GM23338 (cell line): ENCODE data around the gene GNG7. TPM values are rescaled to one million over a fixed set of nuclear protein-coding genes. Genes with fewer than 3 reads are reported as not detected.

ENCODE experiments used
- ATAC-seq: fragments of 200-7000 bp; cut with Tn5 transposase; 3 replicates; pipeline ENCODE4 v1.9.1; 2020
- DNase-seq: peaks from one replicate; pipeline ENCODE4 v3.0.0-alpha.2; 2015; ENCODE audit warnings: low spot score
- H2AFZ ChIP-seq: fragments of 200-600 bp; sonication (generic); 2 replicates; pipeline ENCODE4 v1.8.0; 2016; ENCODE audit warnings: antibody characterized with exemption, mild to moderate bottlenecking, moderate library complexity
- H3F3A ChIP-seq: fragments of 200-600 bp; sonication (generic); replicated peaks from 2 replicates; pipeline ENCODE4 v1.8.0; 2017; ENCODE audit warnings: antibody characterized with exemption, mixed run types, low read depth
- H3K27ac ChIP-seq: fragments of 200-600 bp; sonication (generic); 2 replicates; pipeline ENCODE4 v1.6.1; 2016; ENCODE audit warnings: low read depth
- H3K27me3 ChIP-seq: fragments of 200-600 bp; sonication (generic); 2 replicates; pipeline ENCODE4 v1.8.0; 2016; ENCODE audit warnings: mild to moderate bottlenecking, mixed run types, moderate library complexity; ENCODE audit not compliant: insufficient read depth
- H3K36me3 ChIP-seq: fragments of 200-600 bp; sonication (generic); 2 replicates; pipeline ENCODE4 v1.8.0; 2016; ENCODE audit warnings: mild to moderate bottlenecking; ENCODE audit not compliant: insufficient read depth
- H3K4me1 ChIP-seq: fragments of 200-600 bp; sonication (generic); 2 replicates; pipeline ENCODE4 v1.8.0; 2016; ENCODE audit warnings: mild to moderate bottlenecking, moderate library complexity; ENCODE audit not compliant: insufficient read depth
- H3K4me2 ChIP-seq: fragments of 200-600 bp; sonication (generic); 2 replicates; pipeline ENCODE4 v1.7.1; 2017; ENCODE audit warnings: mixed run types
- H3K4me3 ChIP-seq: fragments of 200-600 bp; sonication (generic); 2 replicates; pipeline ENCODE4 v1.6.1; 2016; ENCODE audit warnings: mixed run types
- H3K79me2 ChIP-seq: fragments of 200-600 bp; sonication (generic); replicated peaks from 2 replicates; pipeline ENCODE4 v1.8.0; 2017; ENCODE audit warnings: mild to moderate bottlenecking; ENCODE audit not compliant: insufficient read depth
- H3K9me2 ChIP-seq: fragments of 200-600 bp; sonication (generic); 2 replicates; pipeline ENCODE4 v1.8.0; 2017; ENCODE audit not compliant: insufficient read depth
- H4K20me1 ChIP-seq: fragments of 200-600 bp; sonication (generic); replicated peaks from 2 replicates; pipeline ENCODE4 v1.8.0; 2017; ENCODE audit warnings: mild to moderate bottlenecking; ENCODE audit not compliant: insufficient read depth
- H3K27ac Mint-ChIP-seq: 2 replicates; pipeline ENCODE4 v1.8.0; 2020; ENCODE audit warnings: inconsistent platforms, mild to moderate bottlenecking, moderate library complexity, mixed read lengths
- H3K27me3 Mint-ChIP-seq: 3 replicates; pipeline ENCODE4 v1.8.0; 2022; ENCODE audit warnings: low read depth, mild to moderate bottlenecking, moderate library complexity, mixed read lengths, inconsistent platforms; ENCODE audit not compliant: insufficient read depth, poor library complexity
- H3K36me3 Mint-ChIP-seq: 3 replicates; pipeline ENCODE4 v1.8.0; 2021; ENCODE audit warnings: low read depth, mild to moderate bottlenecking, inconsistent platforms, moderate library complexity, mixed read lengths
- H3K4me1 Mint-ChIP-seq: 3 replicates; pipeline ENCODE4 v1.8.0; 2020; ENCODE audit warnings: mild to moderate bottlenecking, inconsistent platforms, mixed read lengths
- H3K4me3 Mint-ChIP-seq: 3 replicates; pipeline ENCODE4 v1.8.0; 2021; ENCODE audit warnings: moderate library complexity, mild to moderate bottlenecking, inconsistent platforms, mixed read lengths
- H3K9me3 Mint-ChIP-seq: 3 replicates; pipeline ENCODE4 v1.8.0; 2020; ENCODE audit warnings: moderate library complexity, mild to moderate bottlenecking, inconsistent platforms, mixed read lengths
- CREB1 ChIP-seq: fragments of 250-450 bp; sonication (Bioruptor Pico); IDR thresholded peaks from 2 replicates; pipeline ENCODE4 v1.5.0; 2020; ENCODE audit warnings: low read depth, mild to moderate bottlenecking, moderate library complexity
- CTCF ChIP-seq, 2 experiments: fragments of 200-600 bp in 1 of 2; sonication (generic) in 1 of 2; conservative IDR thresholded peaks; 2 replicates each; pipeline versions ENCODE4 v1.5.1 to v1.6.1; 2016 to 2017; ENCODE audit warnings: antibody characterized with exemption in 2 of 2, low read depth in 2 of 2, mild to moderate bottlenecking in 2 of 2, moderate library complexity in 1 of 2
- ETS1 ChIP-seq: IDR thresholded peaks from 2 replicates; pipeline ENCODE4 v1.6.1; 2016; ENCODE audit warnings: antibody characterized with exemption
- EZH2 ChIP-seq: fragments of 200-600 bp; sonication (generic); IDR thresholded peaks from one replicate; pipeline ENCODE4 v1.8.0; 2017; ENCODE audit warnings: antibody characterized with exemption, mild to moderate bottlenecking, low read depth; ENCODE audit not compliant: unreplicated experiment
- EZH2phosphoT487 ChIP-seq: fragments of 200-600 bp; sonication (generic); IDR thresholded peaks from one replicate; pipeline ENCODE4 v1.8.1; 2018; ENCODE audit warnings: antibody characterized with exemption; ENCODE audit not compliant: unreplicated experiment
- JUNB ChIP-seq: IDR thresholded peaks from one replicate; pipeline ENCODE4 v1.6.1; 2016; ENCODE audit warnings: antibody characterized with exemption; ENCODE audit not compliant: unreplicated experiment
- NANOG ChIP-seq: IDR thresholded peaks from 2 replicates; pipeline ENCODE4 v1.6.1; 2016; ENCODE audit warnings: antibody characterized with exemption, borderline replicate concordance
- POLR2AphosphoS5 ChIP-seq: IDR thresholded peaks from 2 replicates; pipeline ENCODE4 v1.6.1; 2016; ENCODE audit warnings: antibody characterized with exemption, low read depth
- STAT1 ChIP-seq: IDR thresholded peaks from one replicate; pipeline ENCODE4 v1.6.1; 2016; ENCODE audit warnings: antibody characterized with exemption; ENCODE audit not compliant: unreplicated experiment
- ZNF114 ChIP-seq: fragments of 250-450 bp; sonication (Bioruptor Pico); IDR thresholded peaks from 2 replicates; pipeline ENCODE4 v1.5.0; 2020; ENCODE audit warnings: mild to moderate bottlenecking, moderate library complexity
- ZNF331 ChIP-seq: fragments of 250-450 bp; sonication (Bioruptor Pico); IDR thresholded peaks from 2 replicates; pipeline ENCODE4 v1.5.0; 2020; ENCODE audit warnings: low read depth, mild to moderate bottlenecking, moderate library complexity
- ZNF462 ChIP-seq: fragments of 250-450 bp; sonication (Bioruptor Pico); IDR thresholded peaks from 2 replicates; pipeline ENCODE4 v1.5.0; 2020; ENCODE audit warnings: mild to moderate bottlenecking, moderate library complexity
- polyA plus RNA-seq: library from polyadenylated mRNA; unstranded; fragments of >200 nt; fragmentation: Nextera tagmentation; extraction: Ambion mirVana; gene quantifications from 2 replicates; pipeline ENCODE4 v1.2.1, GENCODE V29; 2016
- total RNA-seq: library from RNA; depleted of rRNA; stranded (reverse); fragments of >200 nt; shearing (Covaris generic); gene quantifications from 2 replicates; pipeline ENCODE4 v1.2.3, GENCODE V29; 2014

The GNG7 gene
- total and polyA plus RNA-seq, 2 experiments from 2014 or later = 5.1 to 5.4 TPM

GRCh38 chr19:2542341-2543069, 160.0 kb downstream of the GNG7 start (continued):
- TF ChIP-seq ZNF462 (CRISPR knock-in tag) = no peak
- no peak for TF ChIP-seq POLR2AphosphoS5

GRCh38 chr19:2540646-2541454, 161.6 kb downstream of the GNG7 start:
- peaks cover 36% of the 10 kb centered on the region for H3K4me1 ChIP-seq
- no peaks in the 10 kb centered on the region; the same call in 1 of the 2 replicates for H3K36me3 ChIP-seq
- peak; percentile 99 for DNase-seq
- peaks cover 24% of the 10 kb centered on the region for H3F3A ChIP-seq
- H3K36me3 Mint-ChIP-seq = no peaks in the 10 kb centered on the region; the same call in 2 of the 3 replicates
- peak overlapping the region; percentile 35; the same call in 1 of the 2 replicates for H3K4me3 ChIP-seq
- H3K27me3 Mint-ChIP-seq = peaks cover 26% of the 10 kb centered on the region
- ATAC-seq = peak; percentile 92
- no peaks in the 10 kb centered on the region for H3K79me2 ChIP-seq
- H3K9me3 Mint-ChIP-seq = no peaks in the 10 kb centered on the region
- H3K4me1 Mint-ChIP-seq = peaks cover 20% of the 10 kb centered on the region
- H3K4me2 ChIP-seq = peak overlapping the region; percentile 73
- H3K9me2 ChIP-seq = no peaks in the 10 kb centered on the region
- no peaks in the 10 kb centered on the region for H4K20me1 ChIP-seq
- H3K4me3 Mint-ChIP-seq = peak overlapping the region; percentile 46; the same call in 2 of the 3 replicates
- peak overlapping the region; percentile 97 for H3K27ac Mint-ChIP-seq
- H3K27ac ChIP-seq = peak overlapping the region; percentile 100
- no peak overlapping the region for H2AFZ ChIP-seq
- H3K27me3 ChIP-seq = no peaks in the 10 kb centered on the region
- TF ChIP-seq CREB1 (CRISPR knock-in tag) (0 out of 2 replicates have a peak, but pooled peaks have one; percentile 23), ZNF114 (CRISPR knock-in tag) (no peak), EZH2 (no peak), CTCF (conservative IDR thresholded peaks at IDR 0.05; ENCODE audit: low read depth in 2 of 2) (no peak; a peak in 1 of 4 replicates), POLR2AphosphoS5 (peak; percentile 21; the same call in 1 of the 2 replicates), ZNF331 (CRISPR knock-in tag) (0 out of 2 replicates have a peak, but pooled peaks have one; percentile 3), JUNB (no peak), NANOG (no peak), EZH2phosphoT487 (no peak), ETS1 (peak; percentile 29; the same call in 1 of the 2 replicates), STAT1 (no peak)
